HepG2 (cell line): ENCODE measurements around the gene GNG3. TPM values are rescaled to one million over a fixed set of nuclear protein-coding genes. Genes with fewer than 3 reads are reported as not detected.
A peak's percentile ranks its signal among the peaks of the same experiment; 100 is the strongest.

Experiments used
- ELF1 ChIP-seq: sonication (generic); formaldehyde crosslinking; IDR thresholded peaks from 2 replicates; pipeline ENCODE4 v1.4.0; 2020; ENCODE audit warnings: missing genetic modification reagents
- GABPB1 ChIP-seq: IDR thresholded peaks from 2 replicates; pipeline ENCODE4 v1.6.1; 2016; ENCODE audit warnings: mild to moderate bottlenecking, missing genetic modification reagents, moderate library complexity, missing compliant biosample characterization
- GFI1 ChIP-seq: sonication (generic); formaldehyde crosslinking; IDR thresholded peaks from 2 replicates; pipeline ENCODE4 v1.5.0; 2020; ENCODE audit warnings: missing genetic modification reagents, mild to moderate bottlenecking, borderline replicate concordance
- HNRNPLL ChIP-seq: fragments of 200-400 bp; formaldehyde crosslinking; IDR thresholded peaks from 2 replicates; pipeline ENCODE4 v1.6.1; 2017; ENCODE audit warnings: mild to moderate bottlenecking, low read depth, low read length; ENCODE audit not compliant: poor library complexity, severe bottlenecking
- KAT8 ChIP-seq: IDR thresholded peaks from 2 replicates; pipeline ENCODE4 v1.6.1; 2016; ENCODE audit warnings: missing genetic modification reagents, missing compliant biosample characterization
- KDM5A ChIP-seq: fragments of 200-600 bp; sonication (generic); IDR thresholded peaks from 2 replicates; pipeline ENCODE4 v1.7.0; 2018; ENCODE audit warnings: antibody characterized with exemption, mild to moderate bottlenecking, low read length, borderline replicate concordance
- MED13 ChIP-seq: sonication (generic); formaldehyde crosslinking; IDR thresholded peaks from 2 replicates; pipeline ENCODE4 v1.5.0; 2020; ENCODE audit warnings: missing genetic modification reagents
- NFYC ChIP-seq: IDR thresholded peaks from 2 replicates; pipeline ENCODE4 v1.6.1; 2016; ENCODE audit warnings: missing genetic modification reagents, missing compliant biosample characterization
- NPAS2 ChIP-seq: sonication (generic); formaldehyde crosslinking; IDR thresholded peaks from 2 replicates; pipeline ENCODE4 v1.8.0; 2022; ENCODE audit warnings: mild to moderate bottlenecking, missing genetic modification reagents, borderline replicate concordance
- POLR2A ChIP-seq, 2 experiments: IDR thresholded peaks; 2 replicates each; pipeline ENCODE4 v1.6.1; 2011; ENCODE audit warnings: low read depth in 2 of 2, low read length in 2 of 2, mild to moderate bottlenecking in 1 of 2, moderate library complexity in 1 of 2; ENCODE audit not compliant: insufficient read depth in 1 of 2
- PTBP1 ChIP-seq: fragments of 200-400 bp; formaldehyde crosslinking; IDR thresholded peaks from 2 replicates; pipeline ENCODE4 v1.6.1; 2018; ENCODE audit warnings: low read length, low read depth; ENCODE audit not compliant: poor library complexity, severe bottlenecking
- SALL1 ChIP-seq: sonication (generic); formaldehyde crosslinking; IDR thresholded peaks from 2 replicates; pipeline ENCODE4 v1.8.0; 2022; ENCODE audit warnings: mild to moderate bottlenecking, missing genetic modification reagents
- TEAD3 ChIP-seq: optimal IDR thresholded peaks from 2 replicates; pipeline ENCODE3; 2016; ENCODE audit warnings: borderline replicate concordance
- THAP11 ChIP-seq: IDR thresholded peaks from 2 replicates; pipeline ENCODE4 v1.6.1; 2016; ENCODE audit warnings: missing biosample characterization, missing genetic modification reagents
- ZNF546 ChIP-seq: sonication (generic); formaldehyde crosslinking; conservative IDR thresholded peaks from 2 replicates; pipeline ENCODE4 v1.8.1; 2023; ENCODE audit warnings: mild to moderate bottlenecking, missing genetic modification reagents
- ZNF589 ChIP-seq: sonication (generic); formaldehyde crosslinking; conservative IDR thresholded peaks from 2 replicates; pipeline ENCODE4 v1.8.0; 2022; ENCODE audit warnings: mild to moderate bottlenecking, moderate library complexity, missing genetic modification reagents
- ZNF781 ChIP-seq: sonication (generic); formaldehyde crosslinking; IDR thresholded peaks from 2 replicates; pipeline ENCODE4 v1.5.1; 2020; ENCODE audit warnings: borderline replicate concordance, mild to moderate bottlenecking, missing genetic modification reagents; ENCODE audit errors: not compliant biosample characterization
- ZNF883 ChIP-seq: sonication (generic); formaldehyde crosslinking; IDR thresholded peaks from 2 replicates; pipeline ENCODE4 v1.5.1; 2020; ENCODE audit warnings: mild to moderate bottlenecking, missing genetic modification reagents; ENCODE audit errors: not compliant biosample characterization
- polyA plus RNA-seq, 8 experiments: library from polyadenylated mRNA; depleted of rRNA in 3 of 8; stranded (reverse) in 7 of 8; unstranded in 1 of 8; fragments of >200 nt; fragmentation: Illumina TruSeq in 4 of 8; extraction: Trizol in 4 of 8; gene quantifications; 2 replicates each; pipeline versions ENCODE4 v1.2.1 to v1.2.3, GENCODE V29; 2011 to 2016; ENCODE audit warnings: low read depth in 4 of 8, missing spikeins in 1 of 8, mixed read lengths in 1 of 8; ENCODE audit not compliant: insufficient read depth in 1 of 8
- total RNA-seq, 5 experiments: library from RNA; depleted of rRNA; stranded (reverse); fragments of >200 nt; fragmentation: Illumina TruSeq; extraction: Trizol; gene quantifications; 2 replicates each; pipeline ENCODE4 v1.2.3, GENCODE V29; 2016; ENCODE audit warnings: low read depth in 1 of 5
- TF ChIP-seq, protein P1 (sequence below): sonication (generic); formaldehyde crosslinking; IDR thresholded peaks from 2 replicates; pipeline ENCODE4 v1.5.1; 2020; ENCODE audit warnings: mild to moderate bottlenecking, moderate library complexity, missing genetic modification reagents
- TF ChIP-seq, protein P2 (sequence below): sonication (generic); formaldehyde crosslinking; IDR thresholded peaks from 2 replicates; pipeline ENCODE4 v1.5.0; 2020; ENCODE audit warnings: mild to moderate bottlenecking, missing genetic modification reagents, moderate library complexity
- TF ChIP-seq, protein P3 (sequence below): IDR thresholded peaks from 2 replicates; pipeline ENCODE4 v1.6.1; 2012; ENCODE audit warnings: inconsistent platforms
- TF ChIP-seq, protein P4 (sequence below): sonication (generic); formaldehyde crosslinking; IDR thresholded peaks from 2 replicates; pipeline ENCODE4 v1.5.1; 2020; ENCODE audit warnings: missing genetic modification reagents, mild to moderate bottlenecking, borderline replicate concordance
- TF ChIP-seq, protein P5 (sequence below): sonication (generic); formaldehyde crosslinking; IDR thresholded peaks from 2 replicates; pipeline ENCODE4 v1.8.0; 2022; ENCODE audit warnings: mild to moderate bottlenecking, missing genetic modification reagents, borderline replicate concordance

Gene GNG3
- total and polyA plus RNA-seq, 2 of the 13 experiments (the other 11 are each of a cell fraction or from before 2014, with no cell fraction given), result not detected

DNA sequence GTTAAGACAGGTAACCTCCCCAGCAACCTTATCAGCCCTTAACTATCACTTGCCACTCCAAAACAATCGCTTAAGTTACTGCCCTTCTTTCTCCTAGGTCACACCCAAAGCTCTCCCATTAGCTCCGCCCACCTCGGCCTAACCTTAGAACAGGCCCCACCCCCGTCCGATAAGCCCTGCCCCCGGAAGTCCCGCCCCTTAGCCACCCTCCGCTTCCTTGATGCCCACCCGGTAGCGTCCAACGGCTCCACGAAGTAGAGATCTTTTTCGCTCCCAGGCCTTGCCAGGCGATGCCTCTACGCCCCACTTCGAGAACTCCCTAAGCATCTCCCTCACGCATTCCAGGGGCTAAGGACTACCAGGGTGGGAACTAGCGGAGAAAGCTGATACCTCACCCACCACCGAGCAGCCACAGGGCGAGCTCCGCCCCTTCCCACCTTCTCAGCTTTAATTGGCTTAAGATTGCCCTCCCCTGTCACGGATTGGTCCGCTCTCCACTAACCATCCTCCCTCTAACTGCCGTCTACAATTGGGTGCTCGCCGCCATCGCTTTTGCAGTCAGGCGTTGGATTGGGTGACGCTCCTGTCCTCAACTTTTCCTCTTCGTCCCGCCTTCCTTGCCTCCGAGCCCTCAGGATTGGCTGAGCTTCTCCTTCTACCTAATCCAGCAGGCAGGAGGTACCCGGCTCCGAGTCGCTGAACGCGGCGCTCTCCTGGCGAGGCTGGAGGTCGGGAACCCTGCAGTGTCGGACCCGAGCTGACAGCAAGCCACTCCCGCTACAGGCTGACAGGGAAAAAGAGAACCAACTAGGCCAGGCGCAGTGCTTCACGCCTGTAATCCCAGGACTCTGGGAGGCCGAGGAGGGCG, 46.5 kb downstream of the GNG3 start, which contains the start of gene ZBTB3 (continued):
- TF ChIP-seq SALL1 (peak; percentile 78), ELF1 (CRISPR knock-in tag) (peak; percentile 80), NFYC (CRISPR knock-in tag) (peak; percentile 98), PTBP1 (no peak), GFI1 (CRISPR knock-in tag) (no peak), MED13 (CRISPR knock-in tag) (no peak), ZNF781 (CRISPR knock-in tag) (peak; percentile 46), ZNF546 (CRISPR knock-in tag) (no peak), THAP11 (CRISPR knock-in tag) (peak; percentile 53; the same call in 1 of the 2 replicates), TEAD3 (CRISPR knock-in tag) (peak; percentile 13), POLR2A (IDR thresholded peaks at IDR 0.05; ENCODE audit: insufficient read depth in 1 of 2, low read depth in 2 of 2, low read length in 2 of 2) (peak; percentile 83 to 88), ZNF883 (peak; percentile 53), GABPB1 (CRISPR knock-in tag) (peak; percentile 91), HNRNPLL (peak; percentile 22), NPAS2 (CRISPR knock-in tag) (no peak), KAT8 (CRISPR knock-in tag) (peak; percentile 80), KDM5A (peak; percentile 94; the same call in 1 of the 2 replicates), ZNF589 (CRISPR knock-in tag) (no peak)
- TF ChIP-seq, protein P1, sequence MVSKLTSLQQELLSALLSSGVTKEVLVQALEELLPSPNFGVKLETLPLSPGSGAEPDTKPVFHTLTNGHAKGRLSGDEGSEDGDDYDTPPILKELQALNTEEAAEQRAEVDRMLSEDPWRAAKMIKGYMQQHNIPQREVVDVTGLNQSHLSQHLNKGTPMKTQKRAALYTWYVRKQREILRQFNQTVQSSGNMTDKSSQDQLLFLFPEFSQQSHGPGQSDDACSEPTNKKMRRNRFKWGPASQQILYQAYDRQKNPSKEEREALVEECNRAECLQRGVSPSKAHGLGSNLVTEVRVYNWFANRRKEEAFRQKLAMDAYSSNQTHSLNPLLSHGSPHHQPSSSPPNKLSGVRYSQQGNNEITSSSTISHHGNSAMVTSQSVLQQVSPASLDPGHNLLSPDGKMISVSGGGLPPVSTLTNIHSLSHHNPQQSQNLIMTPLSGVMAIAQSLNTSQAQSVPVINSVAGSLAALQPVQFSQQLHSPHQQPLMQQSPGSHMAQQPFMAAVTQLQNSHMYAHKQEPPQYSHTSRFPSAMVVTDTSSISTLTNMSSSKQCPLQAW (CRISPR knock-in tag), result peak; percentile 49
- TF ChIP-seq, protein P2, sequence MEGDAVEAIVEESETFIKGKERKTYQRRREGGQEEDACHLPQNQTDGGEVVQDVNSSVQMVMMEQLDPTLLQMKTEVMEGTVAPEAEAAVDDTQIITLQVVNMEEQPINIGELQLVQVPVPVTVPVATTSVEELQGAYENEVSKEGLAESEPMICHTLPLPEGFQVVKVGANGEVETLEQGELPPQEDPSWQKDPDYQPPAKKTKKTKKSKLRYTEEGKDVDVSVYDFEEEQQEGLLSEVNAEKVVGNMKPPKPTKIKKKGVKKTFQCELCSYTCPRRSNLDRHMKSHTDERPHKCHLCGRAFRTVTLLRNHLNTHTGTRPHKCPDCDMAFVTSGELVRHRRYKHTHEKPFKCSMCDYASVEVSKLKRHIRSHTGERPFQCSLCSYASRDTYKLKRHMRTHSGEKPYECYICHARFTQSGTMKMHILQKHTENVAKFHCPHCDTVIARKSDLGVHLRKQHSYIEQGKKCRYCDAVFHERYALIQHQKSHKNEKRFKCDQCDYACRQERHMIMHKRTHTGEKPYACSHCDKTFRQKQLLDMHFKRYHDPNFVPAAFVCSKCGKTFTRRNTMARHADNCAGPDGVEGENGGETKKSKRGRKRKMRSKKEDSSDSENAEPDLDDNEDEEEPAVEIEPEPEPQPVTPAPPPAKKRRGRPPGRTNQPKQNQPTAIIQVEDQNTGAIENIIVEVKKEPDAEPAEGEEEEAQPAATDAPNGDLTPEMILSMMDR (CRISPR knock-in tag), result peak; percentile 29; the same call in 1 of the 2 replicates
- TF ChIP-seq, protein P3, sequence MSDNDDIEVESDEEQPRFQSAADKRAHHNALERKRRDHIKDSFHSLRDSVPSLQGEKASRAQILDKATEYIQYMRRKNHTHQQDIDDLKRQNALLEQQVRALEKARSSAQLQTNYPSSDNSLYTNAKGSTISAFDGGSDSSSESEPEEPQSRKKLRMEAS, result peak; percentile 74
- TF ChIP-seq, protein P4, sequence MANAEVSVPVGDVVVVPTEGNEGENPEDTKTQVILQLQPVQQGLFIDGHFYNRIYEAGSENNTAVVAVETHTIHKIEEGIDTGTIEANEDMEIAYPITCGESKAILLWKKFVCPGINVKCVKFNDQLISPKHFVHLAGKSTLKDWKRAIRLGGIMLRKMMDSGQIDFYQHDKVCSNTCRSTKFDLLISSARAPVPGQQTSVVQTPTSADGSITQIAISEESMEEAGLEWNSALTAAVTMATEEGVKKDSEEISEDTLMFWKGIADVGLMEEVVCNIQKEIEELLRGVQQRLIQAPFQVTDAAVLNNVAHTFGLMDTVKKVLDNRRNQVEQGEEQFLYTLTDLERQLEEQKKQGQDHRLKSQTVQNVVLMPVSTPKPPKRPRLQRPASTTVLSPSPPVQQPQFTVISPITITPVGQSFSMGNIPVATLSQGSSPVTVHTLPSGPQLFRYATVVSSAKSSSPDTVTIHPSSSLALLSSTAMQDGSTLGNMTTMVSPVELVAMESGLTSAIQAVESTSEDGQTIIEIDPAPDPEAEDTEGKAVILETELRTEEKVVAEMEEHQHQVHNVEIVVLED (CRISPR knock-in tag), result 0 out of 2 replicates have a peak, but pooled peaks have one; percentile 25
- TF ChIP-seq, protein P5, sequence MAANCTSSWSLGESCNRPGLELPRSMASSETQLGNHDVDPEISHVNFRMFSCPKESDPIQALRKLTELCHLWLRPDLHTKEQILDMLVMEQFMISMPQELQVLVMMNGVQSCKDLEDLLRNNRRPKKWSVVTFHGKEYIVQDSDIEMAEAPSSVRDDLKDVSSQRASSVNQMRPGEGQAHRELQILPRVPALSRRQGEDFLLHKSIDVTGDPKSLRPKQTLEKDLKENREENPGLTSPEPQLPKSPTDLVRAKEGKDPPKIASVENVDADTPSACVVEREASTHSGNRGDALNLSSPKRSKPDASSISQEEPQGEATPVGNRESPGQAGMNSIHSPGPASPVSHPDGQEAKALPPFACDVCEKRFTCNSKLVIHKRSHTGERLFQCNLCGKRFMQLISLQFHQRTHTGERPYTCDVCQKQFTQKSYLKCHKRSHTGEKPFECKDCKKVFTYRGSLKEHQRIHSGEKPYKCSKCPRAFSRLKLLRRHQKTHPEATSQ, result no peak
